ENCODE measurements around the gene PAFAH1B1.
"Not testable (repeated sequence)": the region's sequence is repeated elsewhere in the genome, so short reads cannot be mapped to it uniquely, and the experiment has no call there.

PAFAH1B1 gene

GRCh38 chr17:2689411-2690164 is 96.1 kb downstream of the PAFAH1B1 start:
- no peak for DNase-seq (ENCODE audit: low read depth in 2 of 2, low spot score in 1 of 2)

GRCh38 chr17:2690165-2691068 is 97.0 kb downstream of the PAFAH1B1 start:
- DNase-seq (ENCODE audit: low read depth in 2 of 2, low spot score in 1 of 2): no peak

- no peak for DNase-seq (ENCODE audit: low read depth in 2 of 2, low spot score in 1 of 2)
These were observed 97.8 kb downstream of the PAFAH1B1 start for GRCh38 chr17:2691069-2691871.

GRCh38 chr17:2691965-2692780 is 98.7 kb downstream of the PAFAH1B1 start:
- no peak for DNase-seq (ENCODE audit: low read depth in 2 of 2, low spot score in 1 of 2)

DNA sequence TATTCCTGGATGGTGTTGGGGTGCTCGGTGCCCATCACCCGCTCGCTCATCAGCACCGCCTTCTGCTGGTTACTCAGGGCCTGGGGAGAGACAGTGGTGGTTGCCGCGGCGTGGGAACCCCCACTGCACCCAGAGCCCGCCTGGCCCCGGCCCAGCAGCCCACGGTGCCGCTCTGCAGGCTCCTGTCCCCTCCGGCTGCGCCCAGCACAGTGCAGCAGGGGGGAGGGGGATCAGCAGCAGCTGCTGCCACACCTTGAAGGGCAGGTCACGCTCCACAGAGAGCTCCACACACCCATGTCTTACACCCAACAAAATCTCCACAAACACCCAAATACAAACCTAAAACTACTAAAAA is 99.3 kb downstream of the PAFAH1B1 start:
- DNase-seq (ENCODE audit: low read depth in 2 of 2, low spot score in 1 of 2): no peak

GRCh38 chr17:2693561-2694380 is 100.3 kb downstream of the PAFAH1B1 start:
- no peak for DNase-seq (ENCODE audit: low read depth in 2 of 2, low spot score in 1 of 2)

- no peak for DNase-seq (ENCODE audit: low read depth in 2 of 2, low spot score in 1 of 2)
These were observed 101.2 kb downstream of the PAFAH1B1 start for GRCh38 chr17:2694381-2695242.

- no peak for DNase-seq (ENCODE audit: low read depth in 2 of 2, low spot score in 1 of 2)
These were observed 101.9 kb downstream of the PAFAH1B1 start for GRCh38 chr17:2695243-2695960.

DNA sequence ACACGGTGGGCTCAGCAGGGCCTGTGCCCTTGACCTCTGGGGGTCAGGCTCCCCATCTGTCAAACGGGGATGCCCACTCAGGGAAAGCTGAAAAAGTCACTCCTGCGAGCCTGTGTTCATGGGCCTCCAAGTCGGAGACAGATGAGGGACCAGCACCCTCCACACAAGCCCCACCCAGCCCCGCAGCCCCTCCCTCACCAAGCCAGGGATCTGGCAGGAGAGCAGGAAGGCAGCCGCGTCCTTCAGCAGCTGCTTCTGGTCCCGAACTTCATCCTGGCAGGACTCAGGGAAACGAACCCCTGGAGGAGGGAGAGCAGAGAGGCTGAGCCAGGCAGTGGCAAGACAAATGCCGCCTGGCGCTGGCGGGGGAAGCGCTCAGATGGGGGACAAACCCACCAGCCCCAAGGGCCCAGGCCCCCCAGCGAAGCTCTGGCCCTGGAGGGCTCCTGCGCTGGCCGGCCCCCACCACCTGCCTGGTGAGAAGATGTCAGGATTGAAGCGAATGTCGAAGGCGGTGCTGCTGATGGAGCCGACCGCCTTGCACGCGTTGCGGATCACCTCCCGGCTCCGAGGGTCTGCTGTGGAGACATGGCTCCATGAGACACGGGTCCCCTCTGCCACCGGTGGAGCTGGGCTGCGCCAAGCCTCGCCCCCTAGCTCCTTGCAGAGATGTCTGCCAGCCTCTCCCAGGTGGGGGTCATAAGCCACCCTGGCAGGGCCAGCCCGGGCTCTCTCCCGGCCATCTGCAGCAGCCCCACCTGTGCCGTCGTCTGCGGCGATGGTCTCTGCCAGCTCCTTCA is 102.7 kb downstream of the PAFAH1B1 start:
- DNase-seq (ENCODE audit: low read depth in 2 of 2, low spot score in 1 of 2): no peak

DNA sequence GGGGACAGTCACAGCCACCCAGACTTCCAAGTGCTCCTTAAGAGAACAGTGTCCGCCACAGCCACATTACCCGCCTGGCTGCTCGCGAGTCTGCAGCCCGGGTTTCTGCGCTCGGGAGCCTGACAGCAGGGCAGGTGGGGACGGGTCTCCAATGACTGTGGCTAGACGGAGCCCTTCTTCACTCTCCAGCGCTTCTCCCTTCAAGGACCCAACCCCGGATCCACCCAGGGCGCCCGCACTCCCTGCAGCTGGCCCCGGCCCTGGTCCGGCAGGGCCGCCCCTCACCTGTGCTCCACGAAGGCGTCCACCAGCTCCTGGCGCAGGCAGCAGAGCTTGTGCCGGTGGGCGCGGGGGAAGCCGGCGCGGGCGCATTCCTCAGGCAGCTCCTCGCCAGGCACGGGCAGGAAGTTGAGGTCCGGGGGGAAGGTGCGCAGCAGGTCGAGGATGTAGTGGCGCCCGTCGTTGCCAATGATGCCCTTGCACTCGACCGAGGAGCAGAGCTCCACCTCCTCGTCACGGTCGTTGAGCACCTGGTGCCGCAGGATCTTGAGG is 104.2 kb downstream of the PAFAH1B1 start:
- DNase-seq (ENCODE audit: low read depth in 2 of 2, low spot score in 1 of 2): no peak

DNA sequence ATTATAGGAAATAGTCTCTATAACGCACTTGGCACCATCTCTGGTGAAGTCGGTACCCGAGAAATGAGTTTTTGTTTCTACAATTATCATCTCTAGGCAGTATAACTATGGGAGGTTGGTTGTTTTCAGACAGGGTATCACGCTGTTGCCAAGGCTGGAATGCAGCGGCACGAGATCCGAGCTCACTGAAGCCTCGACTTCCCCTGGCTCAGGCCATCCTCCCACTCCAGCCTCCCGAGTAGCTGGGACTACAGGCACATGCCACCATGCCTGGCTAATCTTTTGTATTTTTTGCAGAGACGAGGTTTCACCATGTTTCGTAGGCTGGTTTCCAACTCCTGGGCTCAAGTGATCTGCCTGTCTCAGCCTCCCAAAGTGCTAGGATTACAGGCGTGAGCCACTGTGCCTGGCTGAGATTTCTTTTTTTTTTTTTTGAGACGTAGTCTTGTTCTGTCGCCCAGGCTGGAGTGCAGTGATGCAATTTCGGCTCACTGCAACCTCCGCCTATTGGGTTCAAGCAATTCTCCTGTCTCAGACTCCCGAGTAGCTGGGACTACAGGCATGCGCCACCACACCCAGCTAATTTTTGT is 105.9 kb downstream of the PAFAH1B1 start:
- not testable (repeated sequence) for DNase-seq (ENCODE audit: low read depth in 2 of 2, low spot score in 1 of 2)

DNA sequence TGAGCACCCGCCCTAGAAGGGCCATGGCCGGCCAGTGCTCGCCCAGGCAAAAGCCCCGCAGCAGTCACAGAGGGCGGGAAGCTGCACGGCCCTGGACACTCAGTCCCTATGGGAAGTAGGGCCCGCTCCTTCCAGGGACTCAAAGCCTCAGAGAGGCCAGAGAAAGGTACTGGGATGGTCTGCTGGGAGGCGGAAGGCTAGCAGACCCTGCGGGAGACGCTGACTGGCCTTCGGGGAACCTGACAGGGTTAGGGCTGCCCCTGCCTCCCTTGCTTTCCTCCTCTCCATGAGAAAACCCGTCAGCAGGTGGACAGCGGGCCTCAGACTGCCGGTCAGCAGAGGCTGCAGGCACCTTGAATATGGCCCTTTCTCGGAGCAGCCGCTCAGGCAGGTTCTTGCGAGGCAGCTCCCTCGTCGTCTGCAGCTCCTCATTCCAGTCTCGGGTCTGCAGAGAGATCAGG is 106.6 kb downstream of the PAFAH1B1 start:
- no peak for DNase-seq (ENCODE audit: low read depth in 2 of 2, low spot score in 1 of 2)

DNA sequence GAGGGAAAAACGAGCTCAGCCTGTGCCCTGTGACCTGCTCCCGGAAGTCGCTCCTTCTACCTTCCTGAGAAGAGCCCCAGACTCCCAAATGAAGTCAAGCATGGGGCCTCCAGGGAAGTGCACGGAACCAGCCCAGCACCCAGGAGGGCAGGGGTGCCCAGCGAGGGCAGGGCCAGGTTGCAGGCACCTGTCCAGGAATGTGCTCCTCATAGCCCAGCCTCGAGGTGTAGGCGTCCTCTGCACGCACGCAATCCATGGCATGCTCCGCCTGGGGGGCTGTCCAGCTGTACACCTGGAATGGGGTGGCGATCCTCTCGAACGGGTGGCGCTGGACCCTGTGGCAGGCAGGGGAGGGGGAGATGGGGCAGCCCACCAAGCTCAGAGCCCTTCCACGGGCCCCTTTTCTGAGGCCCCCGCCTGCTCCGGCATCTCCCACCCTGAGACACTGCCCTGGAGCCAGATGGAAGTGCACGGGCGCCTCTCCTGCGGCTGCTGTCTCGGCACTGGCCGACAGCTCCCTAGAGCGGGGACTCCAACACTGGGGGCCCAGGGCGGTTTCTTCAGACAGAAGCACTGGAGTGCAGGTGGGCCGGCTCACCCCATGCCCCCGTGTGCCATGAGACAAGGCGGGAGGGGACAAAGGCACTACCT is 107.2 kb downstream of the PAFAH1B1 start:
- DNase-seq (ENCODE audit: low read depth in 2 of 2, low spot score in 1 of 2): no peak

GRCh38 chr17:2701161-2701995 is 107.9 kb downstream of the PAFAH1B1 start:
- DNase-seq (ENCODE audit: low read depth in 2 of 2, low spot score in 1 of 2): no peak

All from stimulated activated CD8-positive, alpha-beta memory T cell treated with anti-CD3 and anti-CD28 coated beads, Interleukin-4, amount 100 ng/mL, for 1 hour (primary cell).